ENCODE measurements around the gene HS3ST3B1.

DNA sequence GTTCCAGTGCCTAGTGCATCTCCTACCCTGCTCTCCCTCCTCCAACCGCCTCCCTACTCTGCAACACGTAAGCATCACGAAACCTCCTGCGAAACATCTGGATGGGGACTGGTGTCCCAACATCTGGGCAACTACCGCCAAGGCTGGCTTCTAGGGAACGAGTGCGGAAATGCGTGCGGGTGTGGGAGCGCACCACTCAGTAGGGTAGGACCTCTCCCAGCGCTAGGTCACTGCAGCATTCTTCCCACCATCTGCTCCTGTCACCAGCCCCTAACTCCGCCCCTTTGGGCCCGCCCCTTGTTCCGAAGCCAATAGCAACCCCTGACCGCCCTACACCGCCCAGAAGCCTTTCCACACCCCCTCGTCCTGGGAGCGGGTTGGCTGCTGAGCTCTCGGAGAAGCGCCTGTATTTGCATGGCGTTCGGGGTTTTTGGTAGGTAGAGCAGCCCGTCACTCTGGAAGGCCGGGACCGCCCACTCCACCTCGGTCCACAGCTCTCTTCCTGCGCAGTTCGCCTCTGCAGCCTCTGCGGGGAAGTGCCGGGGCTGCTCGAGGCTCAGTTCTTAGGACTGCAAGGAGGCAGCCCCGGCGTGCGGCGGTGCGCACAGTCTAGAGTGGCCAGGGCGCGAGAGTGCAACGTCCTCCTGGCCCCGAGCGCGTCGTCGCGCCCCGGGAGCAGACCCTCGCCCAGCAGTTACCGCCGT, at the start of gene HS3ST3B1:
- TF ChIP-seq, protein P1, sequence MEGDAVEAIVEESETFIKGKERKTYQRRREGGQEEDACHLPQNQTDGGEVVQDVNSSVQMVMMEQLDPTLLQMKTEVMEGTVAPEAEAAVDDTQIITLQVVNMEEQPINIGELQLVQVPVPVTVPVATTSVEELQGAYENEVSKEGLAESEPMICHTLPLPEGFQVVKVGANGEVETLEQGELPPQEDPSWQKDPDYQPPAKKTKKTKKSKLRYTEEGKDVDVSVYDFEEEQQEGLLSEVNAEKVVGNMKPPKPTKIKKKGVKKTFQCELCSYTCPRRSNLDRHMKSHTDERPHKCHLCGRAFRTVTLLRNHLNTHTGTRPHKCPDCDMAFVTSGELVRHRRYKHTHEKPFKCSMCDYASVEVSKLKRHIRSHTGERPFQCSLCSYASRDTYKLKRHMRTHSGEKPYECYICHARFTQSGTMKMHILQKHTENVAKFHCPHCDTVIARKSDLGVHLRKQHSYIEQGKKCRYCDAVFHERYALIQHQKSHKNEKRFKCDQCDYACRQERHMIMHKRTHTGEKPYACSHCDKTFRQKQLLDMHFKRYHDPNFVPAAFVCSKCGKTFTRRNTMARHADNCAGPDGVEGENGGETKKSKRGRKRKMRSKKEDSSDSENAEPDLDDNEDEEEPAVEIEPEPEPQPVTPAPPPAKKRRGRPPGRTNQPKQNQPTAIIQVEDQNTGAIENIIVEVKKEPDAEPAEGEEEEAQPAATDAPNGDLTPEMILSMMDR (IDR thresholded peaks at IDR 0.05; ENCODE audit: insufficient read depth, low read length), result no peak
- TF ChIP-seq GABPA (IDR thresholded peaks at IDR 0.05; ENCODE audit: low read depth), result no peak

Data from HL-60 (cell line).